ENCODE results near the gene MYBPC2. TPM values are rescaled to one million over a fixed set of nuclear protein-coding genes. Genes with fewer than 3 reads are reported as not detected.
A peak's percentile ranks its signal among the peaks of the same experiment; 100 is the strongest.

The MYBPC2 gene
- total RNA-seq, 1 donor from 2014 or later = 0.12 TPM

- Histone ChIP-seq H3K4me1 (no peaks in the 10 kb centered on the region), H3K9me3 (no peaks in the 10 kb centered on the region), H3K27me3 (no peaks in the 10 kb centered on the region), H3K27ac (no peak overlapping the region), H3K36me3 (peaks cover 10% of the 10 kb centered on the region), H3K4me3 (no peak overlapping the region)
- no peak for TF ChIP-seq CTCF (IDR thresholded peaks at IDR 0.05)
- intact Hi-C loops (cut with DNase I) = no loop called here
- ATAC-seq = peak; percentile 12
- DNase-seq = no peak
These were observed 33.9 kb upstream of the MYBPC2 start for GRCh38 chr19:50398675-50399367.

GRCh38 chr19:50399368-50399745 is 33.3 kb upstream of the MYBPC2 start:
- DNase-seq = no peak
- H3K9me3 ChIP-seq = no peaks in the 10 kb centered on the region
- no peaks in the 10 kb centered on the region for H3K4me1 ChIP-seq
- H3K27me3 ChIP-seq = no peaks in the 10 kb centered on the region
- no peak for TF ChIP-seq CTCF (IDR thresholded peaks at IDR 0.05)
- H3K4me3 ChIP-seq = no peak overlapping the region
- H3K36me3 ChIP-seq = peaks cover 10% of the 10 kb centered on the region
- H3K27ac ChIP-seq = no peak overlapping the region
- ATAC-seq = no peak
- intact Hi-C loops (cut with DNase I) = no loop called here

- TF ChIP-seq CTCF (IDR thresholded peaks at IDR 0.05) = no peak
- Histone ChIP-seq H3K27ac (no peak overlapping the region), H3K4me1 (no peaks in the 10 kb centered on the region), H3K4me3 (no peak overlapping the region), H3K27me3 (no peaks in the 10 kb centered on the region), H3K36me3 (peaks cover 10% of the 10 kb centered on the region), H3K9me3 (no peaks in the 10 kb centered on the region)
- ATAC-seq (peak; percentile 18), DNase-seq (no peak)
- intact Hi-C loops (cut with DNase I) = no loop called here
These were observed 30.9 kb upstream of the MYBPC2 start for GRCh38 chr19:50401605-50402450.

GRCh38 chr19:50402544-50403301 is 30.0 kb upstream of the MYBPC2 start:
- Histone ChIP-seq H3K27me3 (no peaks in the 10 kb centered on the region), H3K4me1 (no peaks in the 10 kb centered on the region), H3K9me3 (no peaks in the 10 kb centered on the region), H3K4me3 (no peak overlapping the region), H3K36me3 (peaks cover 10% of the 10 kb centered on the region), H3K27ac (no peak overlapping the region)
- no peak for TF ChIP-seq CTCF (IDR thresholded peaks at IDR 0.05)
- DNase-seq = no peak
- intact Hi-C loops (cut with DNase I) = no loop called here
- peak; percentile 5 for ATAC-seq

GRCh38 chr19:50406156-50406820 is 26.4 kb upstream of the MYBPC2 start:
- Histone ChIP-seq H3K27ac (no peak overlapping the region), H3K4me3 (no peak overlapping the region), H3K27me3 (no peaks in the 10 kb centered on the region), H3K9me3 (no peaks in the 10 kb centered on the region), H3K4me1 (no peaks in the 10 kb centered on the region), H3K36me3 (peaks cover 22% of the 10 kb centered on the region)
- no peak for TF ChIP-seq CTCF (IDR thresholded peaks at IDR 0.05)
- DNase-seq (no peak), ATAC-seq (no peak)
- intact Hi-C loops (cut with DNase I) = no loop called here

Data from upper lobe of right lung (tissue), 1 donor.